Lung (tissue), 12 donors: ENCODE measurements around the gene POU2F2. TPM values are rescaled to one million over a fixed set of nuclear protein-coding genes. Genes with fewer than 3 reads are reported as not detected.
A peak's percentile ranks its signal among the peaks of the same experiment; 100 is the strongest.

Source experiments
- ATAC-seq: fragments of 200-7000 bp; cut with Tn5 transposase; one replicate; pipeline ENCODE4 v1.9.1; 2020; ENCODE audit warnings: moderate number of reproducible peaks; ENCODE audit not compliant: insufficient read depth, low FRiP score
- DNase-seq, 3 donors: peaks; one replicate each; pipeline ENCODE4 v3.0.0-alpha.2; 2013 to 2017
- H3K27ac ChIP-seq, 2 donors: one replicate each; pipeline ENCODE4 v1.5.1; 2013; ENCODE audit warnings: mild to moderate bottlenecking in 2 of 2, moderate library complexity in 2 of 2, control low read depth in 1 of 2, inconsistent platforms in 1 of 2, low read depth in 1 of 2, low read length in 1 of 2
- H3K27me3 ChIP-seq, 3 donors: one replicate each; pipeline ENCODE4 v1.5.1; 2013; ENCODE audit warnings: low read length in 2 of 3; ENCODE audit not compliant: control insufficient read depth in 3 of 3, insufficient read depth in 3 of 3
- H3K36me3 ChIP-seq, 4 donors: one replicate each; pipeline ENCODE4 v1.5.1; 2013; ENCODE audit warnings: low read length in 4 of 4, mild to moderate bottlenecking in 1 of 4, moderate library complexity in 1 of 4; ENCODE audit not compliant: control insufficient read depth in 4 of 4, insufficient read depth in 4 of 4
- H3K4me1 ChIP-seq, 5 donors: one replicate each; pipeline ENCODE4 v1.5.1; 2013; ENCODE audit warnings: low read length in 5 of 5, mild to moderate bottlenecking in 2 of 5, moderate library complexity in 1 of 5; ENCODE audit not compliant: control insufficient read depth in 5 of 5, insufficient read depth in 5 of 5
- H3K4me3 ChIP-seq: one replicate; pipeline ENCODE4 v1.5.1; 2013; ENCODE audit warnings: mild to moderate bottlenecking, control low read depth, moderate library complexity
- H3K9ac ChIP-seq, 2 donors: one replicate each; pipeline ENCODE4 v1.5.1; 2013; ENCODE audit warnings: low read length in 2 of 2, control low read depth in 1 of 2; ENCODE audit not compliant: insufficient read depth in 1 of 2
- H3K9me3 ChIP-seq, 4 donors: one replicate each; pipeline ENCODE4 v1.5.1; 2013; ENCODE audit warnings: low read length in 3 of 4, mild to moderate bottlenecking in 1 of 4, moderate library complexity in 1 of 4; ENCODE audit not compliant: control insufficient read depth in 4 of 4, insufficient read depth in 3 of 4
- CTCF ChIP-seq: IDR thresholded peaks from 2 replicates; pipeline ENCODE4 v1.5.1; 2012; ENCODE audit warnings: mild to moderate bottlenecking; ENCODE audit errors: control extremely low read depth, extremely low read depth
- WGBS, 2 donors: extraction: QIAGEN DNeasy Blood & Tissue Kit; methylation state at CpG; one replicate each; pipeline ENCODE4 v1.1.7; 2013; 5-methylcytosine and 5-hydroxymethylcytosine counted together
- polyA plus RNA-seq, 2 donors: library from polyadenylated mRNA; stranded (reverse); fragments of 200-250 nt; gene quantifications; one replicate each; pipeline ENCODE4 v1.2.1, GENCODE V29; 2013
- total RNA-seq, 2 donors: library from RNA; depleted of rRNA in 1 of 2; stranded (reverse); fragments of >200 nt in 1 of 2; gene quantifications; one replicate each; pipeline ENCODE4 v1.2.1, GENCODE V29; 2014 to 2021
- donor health status: control.
- donor health status: control.
- donor health status: Bipolar disorder and iron deficiency.
- donor health status: healthy.
- donor health status: DM: yes; HTN: yes; CAD: no.

POU2F2 gene
- total and polyA plus RNA-seq, 4 donors: 1.9 to 11.9 (median 5.4) TPM

- no peak overlapping the region for H3K4me3 ChIP-seq
- no peak for TF ChIP-seq CTCF
- no peak for DNase-seq
- H3K9ac ChIP-seq: no peak overlapping the region
- no peaks in the 10 kb centered on the region for H3K27me3 ChIP-seq
- 84 to 91% methylated on average over 4 of the region's 4 CpGs for WGBS, 2 donors
- no peaks in the 10 kb centered on the region for H3K36me3 ChIP-seq
- no peaks in the 10 kb centered on the region for H3K4me1 ChIP-seq
- no peaks in the 10 kb centered on the region for H3K9me3 ChIP-seq
- H3K27ac ChIP-seq: no peak overlapping the region
- no peak for ATAC-seq
Measured at GRCh38 chr19:42115705-42116104, 16.5 kb downstream of the POU2F2 start.

GRCh38 chr19:42115219-42115618 lies 17.0 kb downstream of the POU2F2 start:
- Histone ChIP-seq H3K4me1 (no peaks in the 10 kb centered on the region), H3K4me3 (no peak overlapping the region), H3K27ac (no peak overlapping the region), H3K9ac (no peak overlapping the region), H3K9me3 (no peaks in the 10 kb centered on the region), H3K27me3 (no peaks in the 10 kb centered on the region), H3K36me3 (no peaks in the 10 kb centered on the region)
- ATAC-seq: no peak
- TF ChIP-seq CTCF: no peak
- 60% methylated on average over 4 of the region's 4 CpGs for WGBS, 2 donors
- DNase-seq: peak in 1 of 3 donors; percentile 32

GRCh38 chr19:42114412-42114811 lies 17.8 kb downstream of the POU2F2 start:
- Histone ChIP-seq H3K27ac (no peak overlapping the region), H3K9ac (no peak overlapping the region)
- ATAC-seq: no peak

More at GRCh38 chr19:42114412-42114811, 17.8 kb downstream of the POU2F2 start:
- Histone ChIP-seq H3K27me3 (no peaks in the 10 kb centered on the region), H3K4me3 (no peak overlapping the region), H3K4me1 (no peaks in the 10 kb centered on the region), H3K9me3 (no peaks in the 10 kb centered on the region), H3K36me3 (no peaks in the 10 kb centered on the region)
- no peak for TF ChIP-seq CTCF
- WGBS, 2 donors: 51 to 63% methylated on average over 7 of the region's 7 CpGs
- DNase-seq: no peak
